ENCODE results near the gene FOXP1.

FOXP1 gene

DNA sequence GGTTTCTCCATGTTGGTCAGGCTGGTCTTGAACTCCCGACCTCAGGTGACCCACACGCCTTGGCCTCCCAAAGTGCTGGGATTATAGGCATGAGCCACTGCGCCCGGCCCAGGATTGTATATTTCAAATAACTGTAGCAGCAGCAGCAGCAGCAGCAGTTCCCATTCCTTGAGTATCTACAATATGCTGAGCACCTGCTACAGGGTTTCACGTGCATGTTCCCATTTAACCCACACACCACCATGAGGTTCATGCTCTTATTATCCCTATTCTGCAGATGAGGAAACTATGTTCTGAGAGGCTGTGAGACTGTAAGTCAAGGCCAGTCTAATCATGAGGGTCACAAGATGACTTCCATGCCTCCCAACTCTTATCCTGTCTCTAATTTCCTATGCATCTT lies 30.9 kb upstream of the FOXP1 start (continued):
- TF ChIP-seq, protein P1, sequence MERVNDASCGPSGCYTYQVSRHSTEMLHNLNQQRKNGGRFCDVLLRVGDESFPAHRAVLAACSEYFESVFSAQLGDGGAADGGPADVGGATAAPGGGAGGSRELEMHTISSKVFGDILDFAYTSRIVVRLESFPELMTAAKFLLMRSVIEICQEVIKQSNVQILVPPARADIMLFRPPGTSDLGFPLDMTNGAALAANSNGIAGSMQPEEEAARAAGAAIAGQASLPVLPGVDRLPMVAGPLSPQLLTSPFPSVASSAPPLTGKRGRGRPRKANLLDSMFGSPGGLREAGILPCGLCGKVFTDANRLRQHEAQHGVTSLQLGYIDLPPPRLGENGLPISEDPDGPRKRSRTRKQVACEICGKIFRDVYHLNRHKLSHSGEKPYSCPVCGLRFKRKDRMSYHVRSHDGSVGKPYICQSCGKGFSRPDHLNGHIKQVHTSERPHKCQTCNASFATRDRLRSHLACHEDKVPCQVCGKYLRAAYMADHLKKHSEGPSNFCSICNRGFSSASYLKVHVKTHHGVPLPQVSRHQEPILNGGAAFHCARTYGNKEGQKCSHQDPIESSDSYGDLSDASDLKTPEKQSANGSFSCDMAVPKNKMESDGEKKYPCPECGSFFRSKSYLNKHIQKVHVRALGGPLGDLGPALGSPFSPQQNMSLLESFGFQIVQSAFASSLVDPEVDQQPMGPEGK (CRISPR knock-in tag; IDR thresholded peaks at IDR 0.05; ENCODE audit: borderline replicate concordance), result no peak

DNA sequence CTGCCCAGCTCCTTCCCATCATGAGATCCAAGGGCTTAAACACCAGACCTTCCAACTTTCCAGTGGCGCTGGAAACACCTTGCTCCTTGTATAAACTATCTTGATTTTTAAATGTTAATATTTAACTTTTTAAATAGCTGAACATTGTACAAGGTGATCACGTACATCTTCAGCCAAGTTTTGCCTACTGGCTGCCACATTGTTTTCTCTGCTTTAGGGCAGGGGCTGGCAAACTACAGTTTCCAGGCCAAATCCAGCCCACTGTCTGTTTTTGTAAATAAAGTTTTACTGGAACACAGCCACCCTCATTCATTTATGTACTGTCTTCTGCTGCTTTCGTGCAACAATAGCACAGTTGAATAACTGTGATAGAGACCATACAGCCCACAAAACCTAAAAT lies 27.6 kb upstream of the FOXP1 start:
- no peak for ATAC-seq
- TF ChIP-seq ESRRG (CRISPR knock-in tag; IDR thresholded peaks at IDR 0.05), result no peak
- no peak for TF ChIP-seq ISL1 (CRISPR knock-in tag; IDR thresholded peaks at IDR 0.05)
- TF ChIP-seq CSDC2 (CRISPR knock-in tag; IDR thresholded peaks at IDR 0.05), result no peak
- TF ChIP-seq, protein P1 (CRISPR knock-in tag; IDR thresholded peaks at IDR 0.05; ENCODE audit: borderline replicate concordance), result no peak
- TF ChIP-seq, protein P2, sequence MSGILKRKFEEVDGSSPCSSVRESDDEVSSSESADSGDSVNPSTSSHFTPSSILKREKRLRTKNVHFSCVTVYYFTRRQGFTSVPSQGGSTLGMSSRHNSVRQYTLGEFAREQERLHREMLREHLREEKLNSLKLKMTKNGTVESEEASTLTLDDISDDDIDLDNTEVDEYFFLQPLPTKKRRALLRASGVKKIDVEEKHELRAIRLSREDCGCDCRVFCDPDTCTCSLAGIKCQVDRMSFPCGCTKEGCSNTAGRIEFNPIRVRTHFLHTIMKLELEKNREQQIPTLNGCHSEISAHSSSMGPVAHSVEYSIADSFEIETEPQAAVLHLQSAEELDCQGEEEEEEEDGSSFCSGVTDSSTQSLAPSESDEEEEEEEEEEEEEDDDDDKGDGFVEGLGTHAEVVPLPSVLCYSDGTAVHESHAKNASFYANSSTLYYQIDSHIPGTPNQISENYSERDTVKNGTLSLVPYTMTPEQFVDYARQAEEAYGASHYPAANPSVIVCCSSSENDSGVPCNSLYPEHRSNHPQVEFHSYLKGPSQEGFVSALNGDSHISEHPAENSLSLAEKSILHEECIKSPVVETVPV (CRISPR knock-in tag; IDR thresholded peaks at IDR 0.05), result no peak
- no peak for TF ChIP-seq SNAI2 (CRISPR knock-in tag; IDR thresholded peaks at IDR 0.05)
- TF ChIP-seq ZNF565 (CRISPR knock-in tag; conservative IDR thresholded peaks at IDR 0.05; ENCODE audit: low read depth), result no peak
- no peak for TF ChIP-seq ZFP3 (CRISPR knock-in tag; IDR thresholded peaks at IDR 0.05)
- no peak for TF ChIP-seq TCF4 (CRISPR knock-in tag; IDR thresholded peaks at IDR 0.05; ENCODE audit: borderline replicate concordance)
- no peak for TF ChIP-seq RARB (CRISPR knock-in tag; IDR thresholded peaks at IDR 0.05)
- TF ChIP-seq, protein P3, sequence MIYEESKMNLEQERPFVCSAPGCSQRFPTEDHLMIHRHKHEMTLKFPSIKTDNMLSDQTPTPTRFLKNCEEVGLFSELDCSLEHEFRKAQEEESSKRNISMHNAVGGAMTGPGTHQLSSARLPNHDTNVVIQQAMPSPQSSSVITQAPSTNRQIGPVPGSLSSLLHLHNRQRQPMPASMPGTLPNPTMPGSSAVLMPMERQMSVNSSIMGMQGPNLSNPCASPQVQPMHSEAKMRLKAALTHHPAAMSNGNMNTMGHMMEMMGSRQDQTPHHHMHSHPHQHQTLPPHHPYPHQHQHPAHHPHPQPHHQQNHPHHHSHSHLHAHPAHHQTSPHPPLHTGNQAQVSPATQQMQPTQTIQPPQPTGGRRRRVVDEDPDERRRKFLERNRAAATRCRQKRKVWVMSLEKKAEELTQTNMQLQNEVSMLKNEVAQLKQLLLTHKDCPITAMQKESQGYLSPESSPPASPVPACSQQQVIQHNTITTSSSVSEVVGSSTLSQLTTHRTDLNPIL (CRISPR knock-in tag; IDR thresholded peaks at IDR 0.05; ENCODE audit: low read depth), result no peak
- no peak for TF ChIP-seq GLIS3 (CRISPR knock-in tag; IDR thresholded peaks at IDR 0.05)

DNA sequence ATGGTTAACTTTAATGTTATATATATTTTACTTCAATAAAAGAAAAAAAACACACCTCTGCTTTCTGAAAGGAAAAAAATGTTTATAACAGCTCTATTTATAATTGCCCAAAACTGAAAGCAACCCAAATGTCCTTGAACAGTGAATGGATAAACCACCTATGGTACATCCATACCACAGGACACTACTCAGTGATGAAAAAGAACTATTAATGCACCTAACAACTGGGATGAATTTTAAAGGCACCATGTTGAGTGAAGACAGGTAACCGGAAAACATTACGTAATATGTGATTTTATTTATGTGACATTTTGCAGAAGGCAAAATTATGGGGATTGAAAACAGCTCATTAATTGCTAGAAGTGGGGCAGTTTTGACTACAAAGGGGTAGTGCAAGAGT lies 23.8 kb upstream of the FOXP1 start:
- peak; percentile 63; the same call in 1 of the 2 replicates for TF ChIP-seq ZNF8 (CRISPR knock-in tag; IDR thresholded peaks at IDR 0.05)
- no peak for TF ChIP-seq TCF4 (CRISPR knock-in tag; IDR thresholded peaks at IDR 0.05; ENCODE audit: borderline replicate concordance)
- no peak for ATAC-seq

DNA sequence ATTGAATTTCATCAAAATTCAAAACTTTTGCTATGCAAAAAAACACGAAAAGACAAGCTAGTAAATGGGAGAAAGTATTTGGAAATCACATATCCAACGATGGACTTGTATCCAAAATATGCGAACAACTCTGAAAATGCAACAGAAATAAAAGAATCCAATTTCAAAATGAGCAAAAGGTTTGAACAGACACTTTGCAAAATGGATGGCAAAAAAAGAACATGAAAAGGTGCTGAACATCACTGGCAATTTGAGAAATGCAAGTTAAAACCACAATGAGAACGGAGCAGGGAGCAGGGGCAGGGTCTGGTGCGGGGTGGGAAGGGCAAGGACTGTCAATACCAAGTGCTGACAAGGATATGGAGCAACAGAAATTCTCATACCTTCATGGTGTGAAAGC lies 23.1 kb upstream of the FOXP1 start:
- no peak for ATAC-seq

More for the DNA sequence above, 23.1 kb upstream of the FOXP1 start:
- TF ChIP-seq ESRRG (CRISPR knock-in tag; IDR thresholded peaks at IDR 0.05) (no peak), ZFP3 (CRISPR knock-in tag; IDR thresholded peaks at IDR 0.05) (no peak), PPARA (CRISPR knock-in tag; IDR thresholded peaks at IDR 0.05; ENCODE audit: borderline replicate concordance) (no peak), CSDC2 (CRISPR knock-in tag; IDR thresholded peaks at IDR 0.05) (no peak), ZFP30 (CRISPR knock-in tag; IDR thresholded peaks at IDR 0.05) (no peak), GLIS3 (CRISPR knock-in tag; IDR thresholded peaks at IDR 0.05) (no peak), TCF4 (CRISPR knock-in tag; IDR thresholded peaks at IDR 0.05; ENCODE audit: borderline replicate concordance) (no peak)
- TF ChIP-seq, protein P4, sequence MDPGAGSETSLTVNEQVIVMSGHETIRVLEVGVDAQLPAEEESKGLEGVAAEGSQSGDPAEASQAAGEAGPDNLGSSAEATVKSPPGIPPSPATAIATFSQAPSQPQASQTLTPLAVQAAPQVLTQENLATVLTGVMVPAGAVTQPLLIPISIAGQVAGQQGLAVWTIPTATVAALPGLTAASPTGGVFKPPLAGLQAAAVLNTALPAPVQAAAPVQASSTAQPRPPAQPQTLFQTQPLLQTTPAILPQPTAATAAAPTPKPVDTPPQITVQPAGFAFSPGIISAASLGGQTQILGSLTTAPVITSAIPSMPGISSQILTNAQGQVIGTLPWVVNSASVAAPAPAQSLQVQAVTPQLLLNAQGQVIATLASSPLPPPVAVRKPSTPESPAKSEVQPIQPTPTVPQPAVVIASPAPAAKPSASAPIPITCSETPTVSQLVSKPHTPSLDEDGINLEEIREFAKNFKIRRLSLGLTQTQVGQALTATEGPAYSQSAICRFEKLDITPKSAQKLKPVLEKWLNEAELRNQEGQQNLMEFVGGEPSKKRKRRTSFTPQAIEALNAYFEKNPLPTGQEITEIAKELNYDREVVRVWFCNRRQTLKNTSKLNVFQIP (CRISPR knock-in tag; IDR thresholded peaks at IDR 0.05; ENCODE audit: borderline replicate concordance, low read depth), result no peak
- TF ChIP-seq, protein P2 (CRISPR knock-in tag; IDR thresholded peaks at IDR 0.05), result no peak

Data from SK-N-SH treated with all-trans-retinoic acid at 6 μM for 48 hours (cell line).